CD4-positive, alpha-beta T cell treated with Interleukin-17A for 4 hours (primary cell): Measurements from ENCODE around the gene PLA2G4D.
A peak's percentile ranks its signal among the peaks of the same experiment; 100 is the strongest.

ENCODE experiments used
- DNase-seq: peaks from one replicate; pipeline ENCODE4 v3.0.0-alpha.2; 2020; ENCODE audit warnings: mixed read lengths

Gene PLA2G4D

GRCh38 chr15:42088801-42089640 lies 5.3 kb downstream of the PLA2G4D start:
- no peak for DNase-seq

- DNase-seq, result no peak
These were observed 6.2 kb downstream of the PLA2G4D start for GRCh38 chr15:42087926-42088800.

GRCh38 chr15:42087460-42087859 lies 6.9 kb downstream of the PLA2G4D start:
- no peak for DNase-seq

GRCh38 chr15:42085721-42086120 lies 8.6 kb downstream of the PLA2G4D start:
- no peak for DNase-seq

DNA sequence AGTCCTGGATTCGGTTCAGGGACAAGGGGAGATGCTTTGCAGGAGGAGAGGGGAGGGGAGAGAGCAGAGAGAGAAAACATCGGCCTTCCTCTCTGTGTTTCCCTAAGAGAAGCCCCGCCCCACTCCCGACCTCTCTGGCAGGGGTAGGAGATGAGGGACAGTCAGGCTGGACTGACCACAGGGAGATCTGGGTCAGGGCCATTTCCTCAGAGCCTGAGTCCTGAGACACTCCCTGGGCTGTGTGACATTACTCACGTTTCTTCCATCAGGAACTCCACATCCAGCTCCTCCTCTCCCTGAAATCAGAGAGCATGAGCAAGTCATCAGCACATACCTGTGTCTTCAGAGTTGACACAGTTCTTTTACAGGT lies 9.1 kb downstream of the PLA2G4D start:
- no peak for DNase-seq

DNA sequence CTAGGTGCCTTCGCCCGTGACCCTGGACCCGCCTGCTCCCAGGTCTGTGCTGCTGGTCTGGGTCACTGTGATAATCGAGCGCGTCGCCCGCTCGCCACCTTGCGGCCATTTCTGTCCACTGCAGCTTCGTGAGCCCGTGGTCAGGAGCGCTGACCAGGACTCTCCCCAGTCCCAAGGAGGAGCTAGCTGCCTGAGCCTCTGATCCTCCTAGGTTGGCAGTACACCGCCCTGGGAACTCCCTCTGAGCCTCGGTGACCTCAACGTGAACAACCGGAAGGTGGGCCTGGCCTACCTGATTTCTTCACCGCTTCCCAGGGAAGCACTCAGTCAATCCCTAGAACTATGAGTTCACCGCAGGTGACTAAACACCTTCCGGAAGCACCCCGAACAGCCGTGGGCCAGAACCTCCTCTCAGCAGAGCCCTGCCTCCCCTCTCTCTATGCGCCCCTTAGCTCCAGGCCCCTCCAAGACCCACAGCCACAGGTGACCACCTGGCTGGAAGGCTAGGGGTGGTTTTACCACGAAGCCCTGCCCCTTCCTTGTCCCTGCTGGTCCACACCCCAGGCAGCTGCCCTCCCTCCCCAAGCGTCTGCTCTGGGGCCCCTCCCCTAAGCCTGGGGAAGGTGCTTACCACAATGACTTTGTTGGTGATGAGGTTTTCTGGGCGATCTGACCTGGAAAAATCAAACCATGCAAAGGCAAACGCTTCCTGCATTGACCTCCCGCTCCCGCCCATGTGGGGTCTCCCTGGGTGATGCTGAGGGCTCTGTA lies 9.7 kb downstream of the PLA2G4D start:
- peak; percentile 62 for DNase-seq

DNA sequence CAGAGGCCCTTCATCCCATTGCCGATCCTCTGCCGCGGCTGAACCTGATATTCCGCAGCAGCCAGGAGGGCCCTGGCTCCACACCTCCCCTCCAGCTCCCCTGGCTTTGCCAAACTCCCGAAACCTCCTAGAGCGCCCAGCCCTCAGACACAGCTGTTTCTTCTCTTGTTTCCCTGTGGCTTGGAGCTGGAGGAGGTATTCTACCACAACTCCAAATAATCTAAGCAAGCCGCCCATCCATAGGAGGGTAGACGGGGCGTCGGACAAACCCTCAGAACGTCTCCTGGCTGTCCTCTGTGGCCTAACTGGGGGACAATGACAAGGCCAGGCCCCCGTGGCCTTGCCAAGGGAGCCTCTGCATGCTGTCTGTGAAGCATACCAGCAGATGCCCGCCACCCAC lies 10.4 kb downstream of the PLA2G4D start:
- DNase-seq, result no peak

DNA sequence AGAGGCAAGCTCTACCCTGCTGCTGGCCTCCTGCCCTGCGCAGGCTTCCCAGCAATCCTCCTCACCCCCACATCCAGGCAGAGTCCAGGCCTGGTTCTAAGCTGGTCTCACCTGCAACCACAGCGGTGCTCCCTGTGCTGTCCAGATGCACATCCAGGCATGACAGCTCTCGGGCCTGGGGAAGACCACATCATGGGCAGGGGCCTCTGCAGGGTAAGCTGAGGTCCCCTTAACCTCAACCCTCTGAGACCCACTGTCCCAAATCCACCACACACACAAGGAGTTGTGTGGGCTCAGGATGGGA lies 10.8 kb downstream of the PLA2G4D start:
- no peak for DNase-seq

DNA sequence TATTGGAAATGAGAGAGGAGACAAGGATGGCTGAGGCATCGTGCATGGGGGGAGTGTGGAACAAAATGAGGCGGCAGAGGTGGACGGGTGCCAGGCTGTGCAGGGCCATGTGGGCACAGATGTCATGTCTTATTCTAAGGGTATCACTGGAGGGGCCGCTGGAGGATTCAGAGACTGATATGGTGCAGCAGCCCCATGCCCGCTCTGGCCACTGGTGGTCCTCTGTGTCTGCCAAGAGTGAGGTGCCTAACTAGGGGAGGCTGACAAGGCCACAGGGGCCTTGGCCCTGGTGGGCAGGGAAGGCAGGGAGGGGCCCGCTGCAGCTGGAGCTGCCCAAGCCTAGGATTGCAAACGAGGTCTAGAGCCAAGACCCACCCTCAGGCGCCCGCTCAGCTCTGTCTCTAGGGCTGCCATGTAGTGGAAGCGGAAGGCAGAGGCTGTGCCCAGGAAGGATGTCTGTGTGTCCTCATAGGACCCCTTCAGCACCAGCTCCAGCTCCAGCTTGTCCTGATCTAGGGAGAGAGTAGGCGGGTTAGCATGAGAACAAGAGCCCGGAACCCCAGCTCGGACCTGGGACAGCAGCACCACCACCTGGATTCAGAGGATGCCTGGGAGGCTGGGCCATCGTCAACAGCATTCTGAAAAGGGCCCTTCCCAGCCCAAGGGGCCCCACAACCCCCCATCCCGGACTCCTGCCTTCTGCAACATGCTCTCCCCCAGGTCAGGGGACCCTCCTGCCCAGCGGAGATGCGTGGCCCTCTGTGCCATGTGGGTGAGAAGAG lies 11.3 kb downstream of the PLA2G4D start:
- no peak for DNase-seq

GRCh38 chr15:42082141-42082540 lies 12.2 kb downstream of the PLA2G4D start:
- no peak for DNase-seq

DNA sequence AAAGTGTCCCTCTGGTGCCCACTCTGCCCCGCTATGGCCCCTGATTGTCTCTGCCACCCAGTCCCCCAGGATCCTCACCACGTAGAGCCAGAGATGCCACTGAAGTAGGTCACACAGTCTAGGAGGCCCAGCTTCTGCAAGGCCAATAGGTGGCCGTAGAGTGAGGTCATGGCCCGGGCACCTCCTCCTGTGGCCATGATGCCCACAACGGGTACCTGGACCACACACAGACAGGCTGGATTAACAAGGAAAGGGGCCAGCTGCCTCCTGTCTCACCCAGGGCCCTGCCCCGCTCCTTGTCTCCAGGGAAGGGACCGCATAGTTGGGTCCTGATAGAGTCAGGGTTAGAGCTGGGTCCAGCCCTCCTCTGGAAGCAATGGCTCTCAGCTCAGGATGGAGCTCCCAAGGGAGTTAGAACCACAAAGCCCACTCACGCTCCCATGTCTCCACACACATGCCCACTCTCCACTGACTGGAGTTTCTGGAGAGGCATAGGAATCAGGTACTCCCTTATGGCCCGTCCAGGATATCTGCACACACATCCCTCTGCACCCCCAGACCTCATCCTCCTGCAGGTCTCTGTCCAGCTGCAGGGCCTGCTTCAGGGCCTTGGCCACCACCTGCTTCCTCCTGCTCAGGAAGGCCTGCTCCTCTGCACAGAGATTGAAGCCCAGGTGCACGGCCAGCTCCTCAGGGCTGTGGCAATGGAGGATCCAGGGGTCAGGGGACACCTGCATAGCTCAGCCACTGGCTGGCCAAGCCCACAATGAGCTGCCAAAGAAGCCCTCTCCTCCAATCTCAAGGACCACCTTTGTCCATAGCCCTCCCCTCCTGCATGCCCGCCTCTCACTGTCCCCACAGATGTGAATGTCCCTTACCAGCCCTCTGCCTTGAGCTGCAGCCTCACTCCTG lies 13.2 kb downstream of the PLA2G4D start:
- DNase-seq, result no peak

DNA sequence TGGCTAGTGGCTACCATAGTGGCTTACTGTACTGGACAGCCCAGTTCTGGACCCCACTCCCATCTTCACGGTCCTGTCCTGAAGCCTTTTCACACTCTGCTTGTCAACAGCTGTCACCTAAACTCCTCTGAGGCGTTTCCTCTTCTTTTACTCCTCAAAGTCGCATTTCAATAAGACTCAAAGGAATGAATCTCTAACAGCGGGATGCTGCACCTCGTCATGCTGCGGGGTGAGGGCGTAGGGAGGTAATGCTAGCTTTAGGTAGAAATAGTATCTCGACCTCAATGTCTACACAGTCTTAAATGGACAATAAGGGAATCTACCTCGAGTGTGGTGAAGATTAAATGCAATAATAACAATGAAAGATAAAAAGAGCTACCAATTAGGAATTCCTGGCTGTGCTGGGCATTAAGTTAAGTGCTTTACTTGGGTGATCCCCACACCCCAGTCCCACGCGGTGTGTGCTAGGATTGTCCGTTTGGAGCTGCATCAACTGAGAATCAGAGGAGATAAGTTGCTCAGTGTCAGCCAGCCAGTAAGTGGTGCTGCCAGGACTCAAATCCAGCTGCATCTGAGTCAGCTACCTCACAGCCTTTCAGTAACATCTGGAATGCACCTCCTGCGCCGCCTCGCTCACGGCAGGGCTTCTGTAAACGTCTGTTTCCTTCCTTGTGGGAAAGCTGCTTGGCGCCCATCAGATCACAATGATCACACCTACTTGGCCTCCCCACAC lies 14.0 kb downstream of the PLA2G4D start:
- DNase-seq, result no peak

GRCh38 chr15:42079401-42079908 lies 14.9 kb downstream of the PLA2G4D start:
- no peak for DNase-seq

GRCh38 chr15:42078903-42079302 lies 15.5 kb downstream of the PLA2G4D start:
- no peak for DNase-seq

DNA sequence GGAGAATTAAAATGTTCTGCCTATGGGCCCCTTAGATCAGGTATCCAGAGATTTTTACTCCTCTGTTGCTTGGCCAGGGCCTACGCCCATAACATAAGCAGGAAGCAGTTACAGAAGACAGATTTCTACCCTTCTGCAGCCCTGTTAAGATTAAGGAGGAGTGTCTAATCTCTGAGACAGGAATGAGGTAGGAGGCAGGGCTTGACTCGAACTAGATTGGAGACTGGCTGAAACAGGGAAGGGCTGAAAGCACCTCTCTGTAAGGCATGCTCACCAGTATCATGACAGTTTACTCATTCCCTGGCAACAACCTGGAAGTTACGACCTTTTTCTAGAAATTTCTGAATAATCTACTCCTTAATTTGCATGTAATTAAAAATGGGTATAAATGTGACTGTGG lies 16.7 kb downstream of the PLA2G4D start:
- no peak for DNase-seq

GRCh38 chr15:42073418-42073817 lies 20.9 kb downstream of the PLA2G4D start:
- no peak for DNase-seq

- no peak for DNase-seq
These were observed 22.1 kb downstream of the PLA2G4D start for GRCh38 chr15:42072141-42072685.

DNA sequence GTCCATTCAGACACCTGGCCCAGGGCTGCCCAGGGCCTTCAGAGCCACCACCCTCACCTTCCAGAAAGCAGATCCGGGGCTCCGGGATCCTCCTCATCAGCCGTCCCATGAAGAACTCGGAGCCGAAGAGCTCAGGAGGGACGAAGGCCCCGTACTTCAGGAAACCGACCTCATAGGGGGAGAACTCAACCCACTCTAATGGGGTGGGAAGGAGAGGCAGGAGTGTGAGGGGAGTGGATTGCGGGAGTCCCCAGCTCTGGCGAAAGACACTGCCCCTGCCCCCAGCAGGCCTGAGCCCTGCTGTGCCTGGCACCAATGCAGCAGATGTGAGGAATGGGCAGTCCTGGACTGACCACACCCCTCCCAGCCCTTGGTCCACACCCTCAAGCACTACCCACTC lies 22.6 kb downstream of the PLA2G4D start:
- no peak for DNase-seq

DNA sequence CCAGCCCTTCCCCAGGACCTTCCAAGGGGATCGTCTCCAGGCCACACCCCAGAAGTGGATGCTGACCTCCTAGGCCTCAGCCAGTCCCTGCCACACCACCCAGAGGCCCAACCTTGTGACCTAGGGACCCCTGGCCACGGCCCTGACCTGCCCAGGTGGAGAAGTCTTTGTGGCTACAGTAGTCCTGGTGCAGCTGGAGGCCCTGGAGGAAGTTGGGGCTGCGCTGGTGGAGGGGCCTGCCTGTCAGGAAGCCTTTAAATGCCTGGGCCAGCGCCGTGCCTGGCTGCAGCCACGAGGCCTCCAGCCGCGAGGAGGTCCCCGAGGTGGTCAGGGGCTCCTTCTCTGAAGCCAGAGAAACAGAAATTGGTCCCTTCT lies 23.4 kb downstream of the PLA2G4D start:
- DNase-seq, result no peak

DNA sequence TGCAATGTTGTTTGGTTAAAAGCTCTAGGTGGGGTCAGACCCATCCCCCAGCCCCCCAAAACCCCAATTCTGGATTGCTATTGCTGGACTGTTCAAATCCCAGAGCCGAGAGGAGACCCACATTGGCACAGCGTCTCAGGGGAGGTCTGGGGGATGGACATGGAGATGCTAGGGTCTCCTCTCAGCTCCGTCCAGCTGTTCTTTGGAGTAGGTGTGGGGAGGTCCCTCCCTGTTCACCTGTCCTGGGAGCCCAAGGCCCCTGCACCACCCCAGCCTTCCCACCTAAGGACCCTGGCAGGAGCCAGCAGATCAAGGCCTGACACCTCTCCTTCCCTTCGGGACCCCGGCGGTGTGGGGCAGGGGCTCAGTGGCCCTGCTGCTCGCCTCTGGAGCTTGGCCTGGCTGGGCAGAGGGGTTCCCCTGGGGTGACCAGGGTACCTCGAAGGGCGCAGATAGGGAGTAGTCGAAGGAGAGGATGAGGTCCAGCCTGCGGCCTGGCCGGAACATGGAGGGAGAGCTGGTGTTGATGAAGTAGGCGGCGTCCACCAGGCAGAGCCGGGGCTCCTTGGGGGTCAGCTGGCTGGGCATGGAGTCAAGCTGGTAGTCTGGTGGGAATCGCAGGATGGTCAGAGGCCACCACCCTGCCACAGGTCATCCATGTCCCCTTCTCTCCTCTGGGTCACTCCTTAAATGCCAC lies 23.9 kb downstream of the PLA2G4D start:
- no peak for DNase-seq
